Neural cell (in vitro differentiated cells): ENCODE data around the gene DHH.

Experiments used
- CTCF ChIP-seq: fragments of 450-650 bp; IDR thresholded peaks from 2 replicates; pipeline ENCODE4 v1.5.1; 2014; ENCODE audit warnings: antibody characterized with exemption, mild to moderate bottlenecking, moderate library complexity; ENCODE audit not compliant: poor library complexity, severe bottlenecking
- EP300 ChIP-seq: fragments of 450-650 bp; conservative IDR thresholded peaks from 2 replicates; pipeline ENCODE4 v1.6.1; 2014; ENCODE audit warnings: antibody characterized with exemption, mild to moderate bottlenecking, moderate library complexity; ENCODE audit not compliant: poor library complexity, severe bottlenecking
- EZH2 ChIP-seq: fragments of 200-600, 300-800 bp; shearing (Covaris generic), sonication (generic); IDR thresholded peaks from 2 replicates; pipeline ENCODE4 v1.6.1; 2014; ENCODE audit warnings: antibody characterized with exemption, low read length, borderline replicate concordance, mild to moderate bottlenecking; ENCODE audit not compliant: insufficient read depth, poor library complexity, severe bottlenecking
- MXI1 ChIP-seq: fragments of 450-650 bp; conservative IDR thresholded peaks from 2 replicates; pipeline ENCODE4 v1.6.1; 2014; ENCODE audit warnings: antibody characterized with exemption, mild to moderate bottlenecking; ENCODE audit not compliant: poor library complexity, severe bottlenecking
- POLR2AphosphoS5 ChIP-seq: IDR thresholded peaks from 2 replicates; pipeline ENCODE4 v1.6.1; 2012
- RAD21 ChIP-seq: fragments of 450-650 bp; conservative IDR thresholded peaks from 2 replicates; pipeline ENCODE4 v1.6.1; 2014; ENCODE audit warnings: antibody characterized with exemption, mild to moderate bottlenecking, moderate library complexity
- SMC3 ChIP-seq: fragments of 450-650 bp; conservative IDR thresholded peaks from 2 replicates; pipeline ENCODE4 v1.6.1; 2014; ENCODE audit warnings: antibody characterized with exemption, mild to moderate bottlenecking, moderate library complexity; ENCODE audit not compliant: poor library complexity
- TAF1 ChIP-seq: IDR thresholded peaks from 2 replicates; pipeline ENCODE4 v1.6.1; 2012; ENCODE audit warnings: low read depth
- TF ChIP-seq, protein P1 (sequence below): IDR thresholded peaks from 2 replicates; pipeline ENCODE4 v1.6.1; 2012; ENCODE audit warnings: borderline replicate concordance

GRCh38 chr12:49091836-49092085 lies 2.8 kb downstream of the DHH start:
- TF ChIP-seq EZH2: no peak
- no peak for TF ChIP-seq CTCF
- TF ChIP-seq RAD21: no peak
- no peak for TF ChIP-seq POLR2AphosphoS5
- TF ChIP-seq, protein P1, sequence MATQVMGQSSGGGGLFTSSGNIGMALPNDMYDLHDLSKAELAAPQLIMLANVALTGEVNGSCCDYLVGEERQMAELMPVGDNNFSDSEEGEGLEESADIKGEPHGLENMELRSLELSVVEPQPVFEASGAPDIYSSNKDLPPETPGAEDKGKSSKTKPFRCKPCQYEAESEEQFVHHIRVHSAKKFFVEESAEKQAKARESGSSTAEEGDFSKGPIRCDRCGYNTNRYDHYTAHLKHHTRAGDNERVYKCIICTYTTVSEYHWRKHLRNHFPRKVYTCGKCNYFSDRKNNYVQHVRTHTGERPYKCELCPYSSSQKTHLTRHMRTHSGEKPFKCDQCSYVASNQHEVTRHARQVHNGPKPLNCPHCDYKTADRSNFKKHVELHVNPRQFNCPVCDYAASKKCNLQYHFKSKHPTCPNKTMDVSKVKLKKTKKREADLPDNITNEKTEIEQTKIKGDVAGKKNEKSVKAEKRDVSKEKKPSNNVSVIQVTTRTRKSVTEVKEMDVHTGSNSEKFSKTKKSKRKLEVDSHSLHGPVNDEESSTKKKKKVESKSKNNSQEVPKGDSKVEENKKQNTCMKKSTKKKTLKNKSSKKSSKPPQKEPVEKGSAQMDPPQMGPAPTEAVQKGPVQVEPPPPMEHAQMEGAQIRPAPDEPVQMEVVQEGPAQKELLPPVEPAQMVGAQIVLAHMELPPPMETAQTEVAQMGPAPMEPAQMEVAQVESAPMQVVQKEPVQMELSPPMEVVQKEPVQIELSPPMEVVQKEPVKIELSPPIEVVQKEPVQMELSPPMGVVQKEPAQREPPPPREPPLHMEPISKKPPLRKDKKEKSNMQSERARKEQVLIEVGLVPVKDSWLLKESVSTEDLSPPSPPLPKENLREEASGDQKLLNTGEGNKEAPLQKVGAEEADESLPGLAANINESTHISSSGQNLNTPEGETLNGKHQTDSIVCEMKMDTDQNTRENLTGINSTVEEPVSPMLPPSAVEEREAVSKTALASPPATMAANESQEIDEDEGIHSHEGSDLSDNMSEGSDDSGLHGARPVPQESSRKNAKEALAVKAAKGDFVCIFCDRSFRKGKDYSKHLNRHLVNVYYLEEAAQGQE: no peak
- no peak for TF ChIP-seq SMC3
- TF ChIP-seq MXI1: no peak
- TF ChIP-seq TAF1: no peak
- no peak for TF ChIP-seq EP300
